Heart left ventricle (tissue), 11 donors: ENCODE data around the gene FREY1. TPM values are rescaled to one million over a fixed set of nuclear protein-coding genes. Genes with fewer than 3 reads are reported as not detected.

Experiments
- polyA plus RNA-seq, 2 donors: library from polyadenylated mRNA; stranded (reverse); fragments of 200-250 nt; gene quantifications; one replicate each; pipeline ENCODE4 v1.2.3, GENCODE V29; 2013
- total RNA-seq, 9 donors: library from RNA; depleted of rRNA in 2 of 9; stranded (reverse); fragments of >200 nt in 2 of 9; fragmentation: NEBNext Ultra II Directional in 3 of 9; extraction: Animal tissue kit (Norgen Biotek cat#: 25700) in 3 of 9; gene quantifications; one replicate each; pipeline versions ENCODE4 v1.1.0 to v1.2.4, GENCODE V29; 2016 to 2023
- donor health status: ischemic (EF 13 %, LVEDD 7.1; RV severe dilation, severe dysfunction).
- donor health status: healthy with polysubstance abuse.
- donor health status: DM: no; HTN: yes; CAD: no.
- donor health status: DM: no; HTN: no; CAD: no.
- donor health status: ischemic (EF 25% LVEDD 5.7; RV mildly dilated, moderate dysfunction).
- donor health status: healthy.
- donor health status: DM: yes; HTN: yes; CAD: no.
- donor health status: PGD.
- donor health status: nonischemic (EF 23%, LVEDD 6.1; RV moderate dilation, normal function).

Gene FREY1
- total and polyA plus RNA-seq, 11 donors, result 0.37 to 1.00 (median 0.45) TPM; not detected in 5

Other genes with a start within 250 kb of the FREY1 start
- gene CHST1, start 241.6 kb downstream of the FREY1 start, total RNA-seq, result 1 to 10 TPM in 8 of 9 donors, under 1 TPM in 1; 0.59 to 6.5 (median 1.8) TPM
- gene CHST1, start 241.6 kb downstream of the FREY1 start, polyA plus RNA-seq, result 1 to 10 TPM; 1.5 to 3.8 TPM
- 10 to 100 TPM in 4 of 9 donors, 1 to 10 TPM in 5; 5.5 to 11.3 (median 7.8) TPM for gene SLC35C1, start 102.1 kb downstream of the FREY1 start, total RNA-seq
- gene SLC35C1, start 102.1 kb downstream of the FREY1 start, polyA plus RNA-seq, result 10 to 100 TPM in 1 of 2 donors, 1 to 10 TPM in 1; 5.3 to 21.0 TPM
- 100 to 1,000 TPM in 2 of 9 donors, 10 to 100 TPM in 7; 40.2 to 132 (median 72.7) TPM for gene CRY2, start 59.8 kb downstream of the FREY1 start, total RNA-seq
- 10 to 100 TPM; 23.2 to 26.6 TPM for gene CRY2, start 59.8 kb downstream of the FREY1 start, polyA plus RNA-seq
- gene MAPK8IP1, start 21.6 kb downstream of the FREY1 start, total RNA-seq, result 1 to 10 TPM; 5.0 to 8.0 (median 7.6) TPM
- 1 to 10 TPM; 2.4 to 3.1 TPM for gene MAPK8IP1, start 21.6 kb downstream of the FREY1 start, polyA plus RNA-seq
- gene PEX16, start 10.6 kb upstream of the FREY1 start, total RNA-seq, result 10 to 100 TPM; 10.4 to 20.0 (median 14.6) TPM
- 10 to 100 TPM; 16.3 to 22.8 TPM for gene PEX16, start 10.6 kb upstream of the FREY1 start, polyA plus RNA-seq
- under 1 TPM in 1 of 9 donors, not detected in 8; 0.88 TPM for gene LARGE2, start 15.4 kb upstream of the FREY1 start, total RNA-seq
- gene LARGE2, start 15.4 kb upstream of the FREY1 start, polyA plus RNA-seq, result under 1 TPM in 1 of 2 donors, not detected in 1; 0.17 TPM
- gene PHF21A, start 214.2 kb upstream of the FREY1 start, total RNA-seq, result 10 to 100 TPM; 19.5 to 45.9 (median 37.0) TPM
- gene PHF21A, start 214.2 kb upstream of the FREY1 start, polyA plus RNA-seq, result 10 to 100 TPM; 16.5 to 16.7 TPM